Fibroblast of mammary gland (primary cell): ENCODE measurements around the gene DEF6.

Experiments
- DNase-seq: peaks from one replicate; pipeline ENCODE4 v3.0.0-alpha.2; 2010; ENCODE audit warnings: low read depth
- H3K4me3 ChIP-seq: 2 replicates; pipeline ENCODE4 v1.5.1; 2011; ENCODE audit warnings: low read depth, mild to moderate bottlenecking, low read length, moderate library complexity; ENCODE audit not compliant: control insufficient read depth
- TF ChIP-seq, protein P1 (sequence below): conservative IDR thresholded peaks from 2 replicates; pipeline ENCODE4 v1.5.1; 2011; ENCODE audit warnings: low read depth, low read length, inconsistent platforms; ENCODE audit not compliant: control insufficient read depth, insufficient read depth

The DEF6 gene

DNA sequence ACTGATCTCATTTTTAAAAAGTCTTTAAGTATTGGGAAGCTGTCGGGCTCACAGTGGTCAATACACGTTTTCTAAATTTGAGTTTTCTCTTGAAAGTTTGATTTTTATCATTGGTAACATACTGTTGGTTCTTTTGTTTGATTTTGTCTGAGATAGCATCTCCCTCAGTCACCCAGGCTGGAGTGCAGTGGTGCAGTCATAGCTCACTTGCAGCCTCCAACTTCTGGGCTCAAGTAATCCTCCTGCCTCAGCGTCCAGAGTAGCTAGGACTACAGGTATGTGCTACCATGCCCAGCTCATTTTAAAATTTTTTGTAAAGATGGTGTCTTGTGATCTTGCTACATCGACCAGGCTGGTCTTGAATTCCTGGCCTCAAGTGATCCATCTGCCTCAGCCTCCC is 53.8 kb downstream of the DEF6 start:
- H3K4me3 ChIP-seq: no peak overlapping the region
- DNase-seq: no peak
- TF ChIP-seq, protein P1, sequence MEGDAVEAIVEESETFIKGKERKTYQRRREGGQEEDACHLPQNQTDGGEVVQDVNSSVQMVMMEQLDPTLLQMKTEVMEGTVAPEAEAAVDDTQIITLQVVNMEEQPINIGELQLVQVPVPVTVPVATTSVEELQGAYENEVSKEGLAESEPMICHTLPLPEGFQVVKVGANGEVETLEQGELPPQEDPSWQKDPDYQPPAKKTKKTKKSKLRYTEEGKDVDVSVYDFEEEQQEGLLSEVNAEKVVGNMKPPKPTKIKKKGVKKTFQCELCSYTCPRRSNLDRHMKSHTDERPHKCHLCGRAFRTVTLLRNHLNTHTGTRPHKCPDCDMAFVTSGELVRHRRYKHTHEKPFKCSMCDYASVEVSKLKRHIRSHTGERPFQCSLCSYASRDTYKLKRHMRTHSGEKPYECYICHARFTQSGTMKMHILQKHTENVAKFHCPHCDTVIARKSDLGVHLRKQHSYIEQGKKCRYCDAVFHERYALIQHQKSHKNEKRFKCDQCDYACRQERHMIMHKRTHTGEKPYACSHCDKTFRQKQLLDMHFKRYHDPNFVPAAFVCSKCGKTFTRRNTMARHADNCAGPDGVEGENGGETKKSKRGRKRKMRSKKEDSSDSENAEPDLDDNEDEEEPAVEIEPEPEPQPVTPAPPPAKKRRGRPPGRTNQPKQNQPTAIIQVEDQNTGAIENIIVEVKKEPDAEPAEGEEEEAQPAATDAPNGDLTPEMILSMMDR: no peak

DNA sequence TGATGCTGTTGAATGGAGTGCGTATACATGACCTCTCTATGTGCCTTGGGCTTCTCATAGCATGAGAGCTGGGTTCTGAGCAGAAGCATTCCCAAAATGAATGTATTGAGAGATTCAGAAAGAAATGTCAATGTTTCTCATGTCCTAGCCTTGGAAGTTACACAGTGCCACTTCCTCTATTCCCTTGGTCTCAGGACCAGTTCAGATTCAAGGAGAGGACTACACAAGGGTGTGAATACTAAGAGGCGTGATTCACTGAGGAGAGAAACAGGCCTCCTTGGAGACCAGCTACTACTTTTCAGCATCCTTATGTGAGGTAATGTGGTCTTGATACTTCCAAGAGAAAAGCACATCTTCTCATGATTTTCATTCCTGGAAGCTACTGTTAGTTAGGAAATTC is 55.1 kb downstream of the DEF6 start:
- TF ChIP-seq, protein P1: no peak
- H3K4me3 ChIP-seq: no peak overlapping the region
- no peak for DNase-seq

GRCh38 chr6:35354361-35355135 is 56.9 kb downstream of the DEF6 start:
- TF ChIP-seq, protein P1: no peak
- DNase-seq: no peak

GRCh38 chr6:35356391-35356790 is 58.8 kb downstream of the DEF6 start:
- no peak for DNase-seq
- TF ChIP-seq, protein P1: no peak
- no peak overlapping the region for H3K4me3 ChIP-seq

More at GRCh38 chr6:35354361-35355135, 56.9 kb downstream of the DEF6 start:
- no peak overlapping the region for H3K4me3 ChIP-seq

DNA sequence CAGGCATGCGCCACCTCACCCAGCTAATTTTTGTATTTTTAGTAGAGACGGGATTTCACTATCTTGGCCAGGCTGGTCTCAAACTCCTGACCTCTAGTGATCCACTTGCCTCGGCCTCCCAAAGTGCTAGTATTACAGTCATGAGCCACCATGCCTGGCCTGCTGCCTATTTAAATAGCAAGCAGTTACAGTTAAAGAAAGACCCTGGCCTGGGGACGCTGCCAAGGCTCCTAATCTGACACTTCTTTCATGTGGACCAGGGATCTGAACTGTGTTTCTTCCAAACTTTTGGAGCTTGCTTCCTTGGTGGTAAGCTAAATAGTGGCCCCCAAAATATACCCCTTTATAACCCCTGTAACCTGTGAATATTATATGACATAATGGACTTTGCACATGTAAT is 60.1 kb downstream of the DEF6 start:
- TF ChIP-seq, protein P1: no peak
- no peak overlapping the region for H3K4me3 ChIP-seq
- DNase-seq: no peak

GRCh38 chr6:35358086-35358485 is 60.5 kb downstream of the DEF6 start:
- no peak for DNase-seq
- TF ChIP-seq, protein P1: no peak
- H3K4me3 ChIP-seq: no peak overlapping the region
